NCI-H82 (cell line): ENCODE data around the gene CADPS.
A peak's percentile ranks its signal among the peaks of the same experiment; 100 is the strongest.

Experiments used
- DNase-seq: peaks from one replicate; lab custom pipeline; 2025; lab: John Stamatoyannopoulos, UW

Gene CADPS

DNA sequence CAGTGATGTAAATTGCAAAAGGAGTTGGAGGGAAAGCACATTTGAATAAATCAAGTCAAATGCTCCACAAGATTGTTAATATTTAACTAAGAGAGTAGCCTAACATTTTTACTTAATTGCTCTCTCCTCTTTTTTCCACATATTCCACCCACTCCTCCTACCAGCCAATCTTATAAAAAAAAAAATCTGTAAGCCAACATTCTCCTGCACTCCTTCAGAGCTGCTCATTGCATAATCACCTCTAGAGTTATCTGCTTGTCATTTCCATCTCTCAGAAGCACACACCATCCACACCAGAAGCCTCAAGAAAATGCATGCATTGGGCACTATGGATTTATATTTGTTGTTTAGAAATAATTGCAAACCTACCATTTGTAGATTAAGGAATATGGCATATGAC is 64.1 kb downstream of the CADPS start:
- no peak for DNase-seq

DNA sequence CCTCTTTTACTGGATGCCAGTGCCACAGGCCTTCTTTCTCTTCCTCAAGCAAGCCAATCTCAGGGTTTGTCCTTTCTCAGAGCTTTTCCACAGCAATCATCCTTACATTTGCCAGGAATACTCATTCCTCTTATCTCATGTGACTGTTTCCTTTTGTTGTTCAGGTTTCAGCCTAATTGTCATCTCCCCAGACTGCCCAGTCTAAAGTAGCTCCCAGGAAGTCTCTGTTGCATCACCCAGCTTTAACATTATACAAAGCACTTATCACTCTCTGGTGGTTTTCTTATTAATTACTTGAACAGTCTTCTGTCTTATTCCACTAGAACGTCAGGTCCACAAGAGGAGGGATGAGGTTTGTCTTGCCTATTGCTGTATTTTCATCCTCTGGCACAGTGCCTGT is 65.8 kb downstream of the CADPS start:
- DNase-seq, result no peak

DNA sequence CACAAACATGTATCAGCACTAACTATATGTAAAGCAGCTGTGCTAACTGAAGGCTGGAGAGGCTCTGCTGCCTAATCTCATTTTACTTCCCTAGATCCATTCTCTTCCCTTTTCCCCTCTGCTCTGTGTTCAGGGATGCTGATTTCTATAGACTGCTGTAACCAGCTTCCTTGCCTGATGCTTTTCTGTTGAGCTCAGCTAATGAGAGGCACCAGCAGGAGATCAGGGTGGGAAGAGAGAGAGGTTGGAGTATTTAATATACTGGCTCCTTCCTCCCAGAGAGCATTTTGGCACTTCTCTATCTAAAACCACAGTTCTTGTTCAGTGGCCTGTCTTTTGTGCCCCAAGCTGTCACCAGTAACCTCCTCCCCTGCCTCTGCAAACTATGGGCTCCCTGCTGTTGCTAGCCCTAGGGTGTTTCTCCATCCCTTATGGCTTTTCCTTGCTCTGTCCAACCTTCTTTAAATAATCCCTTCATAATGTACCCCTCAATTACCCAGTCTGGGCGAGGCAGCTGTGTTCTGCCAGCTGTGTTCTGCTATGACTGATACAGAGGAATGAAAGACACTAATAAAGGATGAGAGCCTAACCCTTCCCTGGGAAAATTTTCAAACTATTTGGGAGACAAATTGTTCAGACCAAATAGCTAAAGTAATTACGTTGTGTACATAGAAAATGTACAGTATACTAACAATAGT is 69.5 kb downstream of the CADPS start:
- DNase-seq, result peak; percentile 89

DNA sequence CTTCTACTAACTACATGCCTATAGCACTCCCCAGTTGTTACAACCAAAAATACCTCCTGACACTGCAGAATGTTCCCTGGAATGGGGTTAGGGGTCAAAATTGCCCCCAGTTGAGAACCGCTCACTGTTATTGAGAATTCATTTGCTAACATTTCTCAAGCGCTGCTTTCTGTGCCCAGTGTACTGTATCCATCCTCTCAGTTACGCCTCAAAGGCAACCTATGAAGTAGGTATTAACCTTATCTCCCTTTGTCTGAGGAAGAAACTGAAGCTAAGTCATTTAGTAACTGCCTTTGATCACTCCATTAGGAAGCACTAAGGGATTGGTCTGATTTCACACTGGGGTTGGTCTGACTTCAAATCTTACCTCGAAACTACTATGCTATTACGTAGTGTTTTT is 70.1 kb downstream of the CADPS start:
- DNase-seq, result peak; percentile 71

DNA sequence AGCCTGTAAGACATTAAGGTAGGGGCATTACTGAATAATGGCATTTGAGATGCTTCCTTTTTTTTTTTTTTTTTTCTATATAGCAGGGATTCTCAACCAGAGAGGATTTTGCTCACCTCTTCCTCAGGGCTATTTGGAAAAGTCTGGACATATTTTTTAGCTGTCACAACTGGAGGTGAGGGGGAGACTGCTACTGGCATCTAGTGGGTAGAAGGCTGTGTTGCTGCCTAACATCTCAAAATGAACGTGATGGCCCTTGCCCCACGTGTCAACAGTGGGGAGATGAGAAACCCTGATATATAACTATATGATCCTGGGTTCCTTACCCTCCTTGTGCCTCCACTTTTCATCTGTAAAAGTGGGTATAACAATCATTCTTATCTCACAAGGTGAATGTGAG is 71.9 kb downstream of the CADPS start:
- DNase-seq, result peak; percentile 57

DNA sequence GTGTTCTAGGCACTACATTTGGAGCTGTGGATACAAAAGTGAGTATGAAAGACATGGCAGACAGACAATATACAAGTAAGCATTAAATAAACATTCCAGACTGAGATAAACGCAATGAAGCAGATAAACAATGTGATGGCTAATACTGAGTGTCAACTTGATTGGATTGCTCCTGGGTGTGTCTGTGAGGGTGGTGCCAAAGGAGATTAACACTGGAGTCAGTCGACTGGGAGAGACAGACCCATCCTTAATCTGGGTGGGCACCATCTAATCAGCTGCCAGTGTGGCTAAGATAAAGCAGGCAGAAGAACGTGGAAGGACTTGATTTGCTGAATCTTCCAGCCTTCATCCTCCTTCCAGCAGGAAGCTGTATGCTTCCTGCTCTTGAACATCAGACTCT is 77.2 kb downstream of the CADPS start:
- DNase-seq, result peak; percentile 96

DNA sequence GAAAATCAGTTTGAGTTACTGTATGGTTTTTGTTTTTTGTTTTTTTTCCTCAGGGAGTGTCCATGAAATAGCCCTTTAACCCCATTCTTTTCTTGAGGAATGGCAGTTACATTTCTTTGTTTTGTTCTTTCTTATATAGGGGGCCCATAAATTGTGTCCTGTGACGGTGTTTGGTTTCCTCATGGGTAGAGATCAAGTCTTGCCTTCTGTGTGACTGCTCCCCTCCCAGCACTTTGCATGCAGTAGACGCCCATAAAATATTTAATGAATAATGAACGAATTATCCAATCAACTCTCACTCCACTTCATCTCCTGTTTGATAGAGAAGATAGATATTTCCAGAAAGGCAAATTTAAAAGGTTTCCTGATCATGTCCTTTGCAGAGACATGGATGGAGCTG is 78.1 kb downstream of the CADPS start:
- no peak for DNase-seq

DNA sequence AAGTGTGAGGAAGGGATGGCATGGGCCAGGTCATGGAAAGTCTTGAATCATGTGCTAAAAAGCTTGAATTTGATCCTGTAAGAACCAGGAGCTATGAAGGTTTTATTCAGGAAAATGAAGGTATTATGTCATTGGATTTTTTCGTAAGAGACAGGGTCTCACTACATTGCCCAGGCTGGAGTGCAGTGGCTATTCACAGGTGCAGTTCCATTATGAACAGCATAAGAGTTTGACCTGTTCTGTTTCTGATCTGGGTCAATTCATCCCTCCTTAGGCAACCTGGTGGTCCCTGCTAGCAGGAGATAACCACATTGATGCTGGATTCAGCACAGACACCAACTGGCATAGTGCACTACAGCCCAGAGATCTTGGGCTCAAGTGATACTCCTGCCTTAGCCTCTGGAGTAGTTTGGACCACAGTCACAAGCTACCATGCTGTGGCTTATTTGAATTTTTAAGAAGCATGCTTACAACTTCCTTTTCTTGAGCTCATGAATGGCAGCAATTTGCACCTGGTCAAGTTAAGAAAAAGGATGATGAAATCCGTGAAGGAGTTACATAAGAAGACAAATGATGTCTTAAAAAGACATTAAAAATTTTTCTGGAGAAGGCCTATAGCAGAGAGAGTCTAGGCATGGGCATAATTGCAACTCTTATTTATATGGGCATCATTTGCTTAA is 79.1 kb downstream of the CADPS start:
- DNase-seq, result no peak

DNA sequence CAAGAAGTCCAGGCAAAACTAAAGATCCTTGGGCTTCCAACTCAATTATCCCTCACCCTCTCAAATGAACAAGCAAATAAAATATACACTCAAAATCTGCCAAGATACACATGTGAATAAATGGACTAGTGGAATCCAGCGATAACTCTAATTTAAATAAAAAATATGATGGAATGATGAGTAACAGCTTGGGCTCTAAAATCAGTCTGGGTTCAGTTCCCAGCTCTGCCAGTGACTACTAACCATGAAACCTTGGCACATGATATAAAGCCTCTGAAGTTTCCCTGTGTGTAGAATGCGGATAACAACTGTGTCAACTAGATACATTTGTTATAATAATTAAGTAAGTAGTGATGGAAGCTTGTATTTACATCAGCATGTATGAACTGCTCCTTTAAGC is 81.3 kb downstream of the CADPS start:
- DNase-seq, result no peak

DNA sequence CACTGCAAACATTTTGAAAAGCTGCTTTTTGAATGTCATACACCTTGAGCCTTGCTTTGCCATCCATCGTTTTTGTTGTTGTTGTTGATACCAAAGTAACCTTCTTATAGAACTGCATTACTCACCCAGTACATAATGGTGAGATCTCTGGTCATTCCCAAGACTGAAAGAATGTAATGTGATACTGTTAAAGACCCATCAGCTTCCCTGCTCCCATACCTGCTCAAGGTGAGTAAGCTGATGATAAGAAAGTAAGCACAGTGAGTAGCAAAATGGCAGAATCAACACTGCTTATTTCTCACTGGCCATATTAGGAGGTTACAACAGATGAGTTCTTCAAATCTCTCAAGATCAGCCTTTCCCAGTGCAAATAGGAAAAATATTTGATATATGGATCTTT is 89.8 kb downstream of the CADPS start:
- DNase-seq, result no peak

DNA sequence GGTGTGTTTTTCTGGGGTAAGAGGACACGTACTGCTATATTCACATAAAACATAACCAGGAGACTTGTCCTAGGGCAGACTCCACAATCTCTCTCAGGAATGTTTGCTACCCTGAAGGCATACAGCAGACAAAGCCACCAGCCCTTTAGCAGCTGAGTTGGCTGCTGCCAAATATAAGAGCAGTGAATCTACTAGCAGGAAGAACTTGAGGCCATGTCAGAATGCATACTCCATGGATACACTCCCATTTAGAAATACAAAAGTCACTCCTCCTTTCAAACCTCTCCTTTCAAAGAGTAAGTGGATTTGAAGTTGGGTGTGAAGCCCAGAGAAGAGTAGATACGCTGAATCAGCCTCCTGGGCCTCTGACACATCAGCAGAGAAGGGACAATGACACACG is 94.1 kb downstream of the CADPS start:
- no peak for DNase-seq

DNA sequence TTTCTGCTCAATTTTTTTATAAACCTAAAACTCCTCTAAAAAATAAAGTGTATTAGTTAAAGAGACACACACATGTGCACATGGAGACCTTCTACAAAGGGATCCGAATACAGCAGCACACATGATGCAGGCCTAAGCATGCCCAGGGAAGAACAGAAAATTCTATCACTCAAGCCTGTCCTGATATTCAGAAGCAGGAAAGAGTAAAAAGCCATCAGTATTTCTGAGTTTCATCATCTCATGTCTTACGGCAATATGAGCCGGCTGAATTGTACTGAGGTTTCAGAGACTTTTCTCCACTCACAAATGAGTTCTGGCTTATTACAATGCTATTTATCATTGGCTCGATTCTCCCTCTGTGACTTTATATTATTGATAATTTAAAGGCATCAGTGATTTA is 97.5 kb downstream of the CADPS start:
- DNase-seq, result no peak

DNA sequence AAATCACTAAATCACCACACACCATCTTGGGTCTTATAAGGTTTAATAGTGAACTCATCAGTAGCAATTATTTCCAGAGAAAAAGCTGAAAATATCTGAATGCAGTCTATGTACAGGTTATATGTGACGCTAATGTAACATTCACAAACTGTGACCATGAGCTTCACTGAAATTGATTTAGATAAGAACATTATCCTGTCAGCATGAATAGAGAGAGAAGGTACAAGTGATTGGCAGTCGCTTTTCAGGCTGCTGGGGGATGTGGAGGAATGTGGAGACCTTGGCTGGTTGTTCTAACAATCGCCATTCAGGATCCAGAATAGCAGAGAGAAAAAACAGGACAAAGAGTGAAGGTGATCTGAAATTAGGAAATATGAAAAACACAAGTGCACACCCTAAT is 98.1 kb downstream of the CADPS start:
- no peak for DNase-seq

DNA sequence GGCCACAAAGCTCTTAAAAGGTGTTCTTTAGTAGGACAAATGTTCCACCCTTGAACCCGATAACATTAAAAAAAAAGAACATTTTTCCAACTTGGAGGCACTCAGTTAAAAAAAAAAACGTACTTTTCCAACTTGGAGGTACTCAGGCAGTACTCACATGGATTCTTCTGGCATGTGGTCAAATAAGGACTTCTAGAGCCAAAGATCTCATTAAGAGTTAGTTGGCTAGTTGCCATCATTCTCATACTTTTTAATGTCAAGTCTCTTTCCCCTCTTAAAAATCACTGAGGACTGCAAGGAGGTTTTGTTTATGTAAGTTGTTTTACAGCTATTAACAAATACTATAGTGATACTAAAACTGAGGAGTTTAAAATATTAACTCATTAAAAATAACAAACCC is 101.0 kb downstream of the CADPS start:
- DNase-seq, result peak; percentile 61

DNA sequence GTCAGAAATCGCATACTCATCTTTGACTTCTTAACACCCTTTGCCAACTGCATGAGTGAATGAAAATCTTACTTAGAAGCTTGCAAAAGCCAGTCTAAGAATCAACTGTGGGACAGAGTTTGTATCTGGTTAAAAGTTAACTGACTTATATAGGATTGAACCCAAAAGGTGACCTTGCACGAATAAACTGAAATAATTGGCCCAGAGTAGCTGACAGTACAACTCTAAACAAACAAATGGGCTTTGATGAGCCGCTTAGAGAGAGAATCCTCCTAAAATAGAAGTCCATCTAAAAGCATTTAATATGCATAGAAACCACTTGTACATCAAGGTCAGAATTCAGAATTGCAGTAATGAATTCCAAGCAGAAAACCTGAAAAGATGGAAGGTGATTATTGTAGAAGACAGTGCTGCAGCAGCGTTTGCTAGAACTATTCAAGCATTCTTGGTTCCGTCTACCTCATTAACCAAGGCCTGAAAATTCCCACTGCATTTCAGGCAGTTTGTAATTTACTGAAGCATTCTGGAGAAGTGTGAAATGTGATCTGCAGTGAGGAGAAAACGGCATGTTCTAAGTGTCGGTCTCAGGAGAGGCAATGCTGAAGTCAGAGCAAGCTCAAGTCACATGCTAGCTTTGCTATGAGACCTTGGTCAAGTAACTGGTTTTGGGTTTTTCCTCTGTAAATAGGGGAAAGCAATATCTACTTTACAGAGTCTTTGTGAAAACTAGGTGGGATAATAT is 103.7 kb downstream of the CADPS start:
- no peak for DNase-seq

DNA sequence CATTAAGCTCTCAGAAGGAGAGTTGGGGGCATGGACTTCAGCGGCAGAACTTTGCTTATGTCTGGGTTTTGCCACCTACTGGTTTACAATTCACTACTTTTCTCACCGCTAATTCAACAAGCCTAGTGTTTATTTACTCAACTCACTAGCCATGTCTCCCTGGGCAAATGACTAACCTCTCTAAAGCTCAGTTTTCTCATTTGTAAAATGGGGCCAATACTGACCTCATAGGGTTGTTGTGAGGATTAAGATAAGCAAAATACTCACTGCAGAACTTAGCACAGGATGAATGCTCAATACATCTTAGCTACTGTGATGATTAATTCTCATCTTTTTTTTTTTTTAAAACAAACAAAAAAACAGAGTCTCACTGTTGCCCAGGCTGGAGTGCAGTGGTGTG is 106.3 kb downstream of the CADPS start:
- DNase-seq, result no peak

DNA sequence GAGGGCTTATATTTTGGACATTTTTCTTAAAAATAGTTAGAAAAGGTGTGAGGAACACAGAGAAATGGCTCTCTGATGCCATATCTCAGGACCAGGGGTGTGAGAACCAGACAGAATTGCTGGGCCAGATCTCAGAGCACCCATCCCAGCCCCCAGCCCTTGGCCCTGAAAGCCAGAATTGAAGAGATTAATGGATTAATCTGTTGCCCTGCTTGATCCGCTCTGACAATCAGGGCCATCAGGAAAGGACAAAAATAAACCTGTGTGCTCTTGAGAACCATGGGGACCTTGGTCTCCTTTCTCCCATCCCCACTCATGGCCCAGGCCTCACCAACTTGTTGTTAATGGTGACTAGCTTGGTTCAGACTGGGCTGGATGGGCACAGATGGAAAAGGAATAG is 113.5 kb downstream of the CADPS start:
- DNase-seq, result peak; percentile 92

DNA sequence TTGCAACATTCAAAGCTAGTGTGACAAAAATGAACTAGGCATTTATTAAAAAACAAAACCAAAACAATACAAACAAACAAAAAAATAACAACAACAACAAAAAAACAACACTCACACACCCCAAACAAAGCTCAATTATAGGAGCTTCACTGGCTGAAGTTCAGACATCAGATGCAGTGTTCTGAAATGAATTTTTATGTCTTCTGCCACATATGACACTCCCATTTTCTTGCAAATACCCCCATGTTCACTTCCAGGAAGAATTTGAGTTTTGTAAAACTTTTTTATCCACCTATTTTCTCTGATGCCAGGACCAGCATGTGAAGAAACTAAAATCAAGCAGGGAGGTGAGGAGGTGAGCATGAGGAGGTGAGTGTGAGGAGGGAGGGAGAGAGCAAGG is 113.9 kb downstream of the CADPS start:
- no peak for DNase-seq

DNA sequence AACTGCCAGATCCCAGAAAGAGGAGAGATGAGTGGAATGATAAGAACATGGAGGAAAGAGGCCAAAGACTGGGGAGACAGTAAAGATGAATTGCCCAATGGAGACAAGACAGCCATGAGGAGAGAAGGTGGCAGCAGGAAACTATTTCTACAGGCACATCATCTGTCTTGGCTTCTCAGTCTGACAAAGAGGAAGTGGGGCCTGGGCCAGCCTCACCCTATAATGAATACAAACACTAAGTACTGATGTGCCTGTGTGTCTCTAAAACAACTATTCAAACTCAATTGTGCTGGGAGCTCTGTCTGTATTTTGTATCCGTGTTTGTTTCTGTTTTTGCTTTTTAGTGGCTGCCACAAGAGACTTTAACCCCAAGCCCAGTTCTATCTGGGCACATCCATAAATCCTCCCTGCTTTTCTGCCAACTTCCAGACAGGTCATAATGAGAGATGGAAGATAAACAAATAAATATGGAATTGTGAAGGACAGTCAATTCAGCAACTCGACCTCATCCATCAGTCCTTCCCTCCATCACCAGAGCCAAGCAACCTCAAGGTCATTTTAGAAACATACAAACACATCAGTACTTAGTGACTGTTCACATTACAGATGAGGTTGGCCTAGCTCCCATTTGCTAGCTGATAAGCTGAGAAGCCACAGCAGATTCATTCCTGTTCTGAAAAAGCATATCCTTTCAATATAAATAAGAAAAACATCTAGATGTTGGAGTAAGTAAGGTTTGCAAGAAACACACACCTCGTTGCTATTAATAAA is 116.7 kb downstream of the CADPS start:
- DNase-seq, result no peak

DNA sequence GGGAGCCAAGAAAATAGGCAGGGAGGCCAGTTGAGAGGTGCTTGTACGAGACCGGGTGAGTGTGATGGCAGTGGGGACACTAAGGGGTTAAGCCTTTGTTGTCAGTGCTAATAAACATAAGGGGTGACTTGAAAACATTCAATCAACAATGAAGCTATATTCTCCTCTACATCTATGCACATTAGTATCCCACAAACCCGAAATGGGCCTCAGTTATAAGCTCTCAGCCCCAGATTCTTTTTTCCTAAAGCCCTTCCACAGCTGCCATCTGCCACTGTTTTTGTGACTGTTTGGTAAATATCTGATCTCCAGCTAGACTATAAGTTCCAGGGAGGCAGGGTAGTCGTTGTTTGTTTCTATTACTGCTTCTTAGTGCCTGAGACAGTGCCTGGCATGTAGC is 118.2 kb downstream of the CADPS start:
- peak; percentile 85 for DNase-seq

DNA sequence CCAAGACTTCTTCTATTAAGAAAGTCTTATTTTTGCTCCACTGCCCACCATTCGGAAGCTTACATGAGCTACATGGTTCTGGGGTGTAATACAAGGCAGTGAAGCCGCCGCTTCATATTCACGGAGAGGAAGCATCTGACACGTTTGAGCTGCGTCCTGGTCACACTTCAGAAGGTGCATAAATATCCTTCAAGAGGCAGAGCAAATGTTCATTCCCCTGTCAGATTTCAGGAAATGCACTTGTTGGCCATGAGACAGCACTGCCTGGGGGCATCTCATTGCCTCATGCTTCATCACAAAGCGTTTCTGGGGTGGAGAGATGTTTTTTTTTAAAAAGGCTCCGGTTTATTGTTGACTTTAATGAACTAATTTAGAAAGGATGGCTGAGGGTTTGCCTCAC is 119.9 kb downstream of the CADPS start:
- DNase-seq, result no peak

DNA sequence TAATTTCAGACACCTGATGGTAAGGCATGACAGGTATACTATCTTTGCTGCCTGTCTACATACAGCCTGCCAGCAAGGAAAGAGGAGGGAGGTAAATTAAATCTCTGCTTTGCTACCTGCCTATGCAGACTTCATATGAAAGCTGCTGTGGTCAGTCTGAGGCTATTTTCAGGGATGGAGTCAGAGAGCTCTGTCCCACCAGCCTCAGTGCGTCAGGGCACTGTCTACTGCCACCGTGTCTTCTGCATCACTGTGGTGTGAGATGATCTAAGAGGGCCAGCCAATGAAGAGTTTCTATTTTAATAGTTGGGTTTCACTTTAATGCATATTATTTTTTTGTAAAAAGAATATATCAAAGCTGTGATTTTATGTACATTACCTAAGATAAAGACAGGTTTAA is 125.6 kb downstream of the CADPS start:
- DNase-seq, result no peak

DNA sequence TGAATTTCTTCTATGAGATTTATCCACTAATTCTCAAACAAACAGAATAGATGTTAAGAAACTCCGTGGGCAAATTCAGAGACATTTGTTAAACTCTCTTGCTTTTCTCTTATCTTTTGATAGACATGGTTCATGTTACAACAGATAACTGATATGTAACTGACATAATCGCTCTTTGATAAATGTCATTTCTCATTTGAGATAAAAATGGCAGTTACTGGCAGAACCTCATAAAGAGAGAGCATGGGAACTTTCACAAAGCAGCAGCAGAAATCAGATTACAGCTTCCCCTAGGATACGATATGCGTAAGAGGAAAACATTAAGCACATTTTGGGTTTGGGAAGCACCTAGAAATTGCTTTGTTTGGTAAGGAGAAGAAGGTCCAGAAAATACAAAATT is 126.1 kb downstream of the CADPS start:
- DNase-seq, result no peak
